Measurements from ENCODE around the gene NUP88.

The NUP88 gene

GRCh38 chr17:5418858-5419355, 555 bp downstream of the NUP88 start:
- peak; percentile 86 for DNase-seq

GRCh38 chr17:5416901-5417300, 2.6 kb downstream of the NUP88 start:
- no peak for DNase-seq

DNA sequence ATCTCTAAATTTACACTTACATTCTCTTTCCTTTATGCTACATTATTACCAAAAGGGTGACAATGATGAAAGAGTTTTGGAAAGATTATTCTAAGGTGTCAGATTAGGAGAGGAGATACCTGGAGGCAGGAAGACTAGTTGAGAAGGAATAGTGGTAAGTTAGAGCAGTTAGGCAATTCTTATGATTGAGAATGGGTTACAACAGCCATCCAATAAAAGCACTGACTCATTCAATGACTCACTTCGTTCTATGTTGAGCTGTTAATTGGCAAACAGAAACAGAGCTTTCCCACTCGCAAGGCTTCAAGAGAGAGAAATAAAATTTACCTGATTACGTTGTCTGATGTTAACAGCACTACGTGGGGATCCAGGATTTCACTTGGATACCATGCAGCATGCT, 5.8 kb downstream of the NUP88 start:
- DNase-seq: no peak

- DNase-seq: no peak
Measured at GRCh38 chr17:5410594-5411272, 8.7 kb downstream of the NUP88 start.

DNA sequence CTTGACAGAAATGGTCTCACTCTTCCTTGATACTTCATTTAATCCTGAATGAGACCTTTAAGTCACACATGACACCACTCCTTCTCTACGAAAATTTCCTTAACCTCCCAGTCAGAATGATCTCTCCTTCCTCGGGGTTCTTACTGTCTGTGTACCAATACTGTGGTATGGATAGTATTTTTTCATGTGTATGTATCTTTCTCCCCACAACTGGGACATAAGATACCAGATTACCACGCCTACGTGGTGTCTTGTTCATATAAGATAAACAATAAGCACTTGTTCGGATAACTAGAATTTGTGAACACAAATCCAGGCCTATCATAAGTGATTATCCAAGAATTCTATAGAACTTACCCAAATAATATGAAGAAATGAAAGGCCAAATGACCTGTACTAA, 11.3 kb downstream of the NUP88 start:
- no peak for DNase-seq

DNA sequence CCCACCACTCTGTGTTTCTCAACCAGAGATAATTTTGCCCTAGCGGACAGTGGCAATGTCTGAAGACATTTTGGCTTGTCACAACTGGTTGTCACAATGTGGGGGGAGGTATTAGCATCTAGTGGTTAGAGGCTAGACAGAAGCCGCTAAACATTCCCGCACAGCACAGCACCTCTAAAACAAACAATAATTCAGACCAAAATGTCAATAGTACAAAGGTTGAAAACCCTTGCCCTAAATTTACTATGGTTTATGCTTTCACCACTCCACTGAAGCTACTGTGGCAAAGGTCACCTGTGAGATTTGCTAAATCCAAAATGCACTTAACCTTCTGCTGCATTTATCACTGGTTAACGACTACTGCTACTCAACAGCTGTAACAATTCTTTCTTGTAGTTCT, 14.1 kb downstream of the NUP88 start:
- DNase-seq: no peak

GRCh38 chr17:5399767-5400166, 19.7 kb downstream of the NUP88 start:
- DNase-seq: no peak

GRCh38 chr17:5396612-5397011, 22.9 kb downstream of the NUP88 start:
- no peak for DNase-seq

GRCh38 chr17:5391678-5392077, 27.8 kb downstream of the NUP88 start:
- DNase-seq: no peak

- no peak for DNase-seq
Measured at GRCh38 chr17:5381542-5381941, 37.9 kb downstream of the NUP88 start.

DNA sequence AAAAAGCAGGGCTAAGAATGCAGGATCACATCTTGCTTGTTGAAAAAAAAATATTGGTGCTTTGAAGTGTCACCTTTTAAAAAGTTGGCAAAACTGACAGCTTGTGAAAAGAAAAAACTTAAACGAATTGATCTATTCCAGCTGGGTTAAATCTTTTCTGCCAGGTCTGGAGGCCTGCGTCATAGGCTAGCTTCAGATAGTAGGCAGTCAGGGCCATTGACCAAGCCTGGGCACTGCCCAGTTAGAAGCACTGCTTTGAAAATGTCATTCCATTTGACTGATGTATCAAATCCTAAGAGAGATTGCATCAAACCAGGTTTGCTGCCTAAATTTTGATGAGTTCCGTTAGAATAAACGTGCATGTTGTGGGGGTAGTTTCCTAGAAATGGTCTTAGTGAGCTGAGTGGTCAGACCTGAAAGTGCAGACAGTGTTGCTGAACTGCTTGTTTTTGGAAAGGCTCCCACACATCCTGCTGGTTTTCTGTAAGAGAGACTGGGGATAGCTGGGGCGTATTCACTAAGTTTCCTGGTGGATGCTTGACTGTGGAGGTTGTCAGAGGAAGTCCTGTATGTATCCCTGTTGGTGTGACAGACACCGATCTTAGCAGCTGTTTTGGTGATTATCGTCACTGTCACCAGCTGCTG, 38.8 kb downstream of the NUP88 start:
- DNase-seq: no peak

- no peak for DNase-seq
Measured at GRCh38 chr17:5379351-5380107, 39.9 kb downstream of the NUP88 start.

DNA sequence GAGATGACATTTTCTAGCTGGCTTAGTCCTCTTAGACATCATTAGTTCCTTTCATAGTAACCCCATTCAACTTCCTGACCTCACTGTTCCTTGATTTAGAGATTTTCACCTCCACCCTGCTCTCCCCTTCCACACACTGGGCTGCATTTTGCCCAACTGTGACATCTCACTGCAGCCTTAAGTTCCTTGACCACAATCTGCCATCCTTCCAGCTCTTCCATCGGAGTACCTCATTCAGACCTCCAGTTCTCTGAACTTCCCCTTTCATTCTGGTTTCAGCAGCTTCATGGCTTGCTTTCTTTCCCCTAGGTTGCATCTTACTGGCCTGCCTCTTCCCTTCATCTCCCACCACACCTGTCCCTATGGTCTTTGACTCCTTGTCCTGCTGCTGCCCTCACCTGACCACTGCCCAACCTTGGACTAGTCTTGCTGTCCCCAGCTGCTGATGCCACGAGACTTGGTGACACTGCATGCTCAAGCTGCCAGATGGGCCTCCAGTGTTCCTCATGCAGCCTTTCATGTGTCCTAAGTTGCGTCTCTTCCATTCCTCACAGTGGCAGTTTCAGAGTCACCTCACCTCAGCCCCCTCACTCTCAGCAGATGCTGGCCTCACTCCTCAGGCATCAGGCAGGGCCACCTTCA, 40.8 kb downstream of the NUP88 start:
- DNase-seq: no peak

DNA sequence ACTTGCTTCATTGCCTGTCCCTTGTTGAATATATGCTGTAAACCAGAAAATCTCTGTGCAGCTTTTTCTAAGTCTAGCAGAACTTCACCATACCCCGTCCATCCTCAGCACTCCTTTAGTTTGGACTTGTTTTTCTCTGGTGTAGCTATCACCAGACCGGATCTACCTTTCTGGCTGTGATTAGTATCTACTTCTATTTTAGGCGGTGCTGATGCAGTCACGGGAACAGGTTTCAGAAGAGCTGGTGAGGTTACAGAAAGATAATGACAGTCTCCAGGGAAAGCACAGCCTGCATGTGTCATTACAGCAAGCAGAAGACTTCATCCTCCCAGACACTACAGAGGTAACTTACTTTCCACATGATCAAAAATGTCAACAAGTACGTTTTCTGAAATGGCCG, 46.4 kb downstream of the NUP88 start:
- DNase-seq: no peak

DNA sequence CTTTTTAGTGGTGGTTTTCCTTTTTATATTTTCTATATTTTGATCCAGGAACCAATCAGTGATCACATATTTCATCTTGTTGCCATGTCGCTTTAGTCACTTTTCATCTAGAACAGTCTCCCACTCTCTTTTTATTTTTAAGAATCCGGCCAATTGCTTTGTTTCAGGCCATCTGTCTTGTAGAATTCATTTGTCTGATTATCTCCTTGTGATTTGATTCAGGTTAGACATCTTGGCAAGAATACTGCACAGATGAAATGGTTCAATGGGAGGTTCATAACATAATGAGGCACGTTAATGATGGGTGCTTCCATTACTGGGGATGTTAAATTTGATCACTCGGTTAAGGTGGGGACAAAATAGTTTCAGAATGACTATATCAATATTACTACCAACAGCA, 49.1 kb downstream of the NUP88 start:
- no peak for DNase-seq

- DNase-seq: no peak
Measured at GRCh38 chr17:5365831-5366230, 53.6 kb downstream of the NUP88 start.

GRCh38 chr17:5364696-5365095, 54.8 kb downstream of the NUP88 start:
- DNase-seq: no peak

DNA sequence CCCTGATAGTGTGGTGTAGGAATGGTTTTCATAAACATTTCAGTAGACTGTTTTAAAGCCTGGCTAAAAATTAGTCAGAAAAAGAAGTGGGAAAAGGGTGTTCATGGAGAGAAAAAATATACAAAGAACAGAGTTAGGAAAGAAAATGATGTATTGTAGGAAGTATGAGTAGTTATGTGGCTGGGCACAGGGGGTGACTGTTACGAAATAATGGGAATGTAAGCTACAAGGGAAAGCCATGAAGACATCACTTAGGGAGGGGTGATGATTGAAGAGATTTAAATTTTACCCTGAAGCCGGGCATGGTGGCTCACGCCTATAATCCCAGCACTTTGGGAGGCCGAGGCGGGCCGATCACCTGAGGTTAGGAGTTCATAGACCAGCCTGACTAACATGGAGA, 55.3 kb downstream of the NUP88 start:
- DNase-seq: no peak

DNA sequence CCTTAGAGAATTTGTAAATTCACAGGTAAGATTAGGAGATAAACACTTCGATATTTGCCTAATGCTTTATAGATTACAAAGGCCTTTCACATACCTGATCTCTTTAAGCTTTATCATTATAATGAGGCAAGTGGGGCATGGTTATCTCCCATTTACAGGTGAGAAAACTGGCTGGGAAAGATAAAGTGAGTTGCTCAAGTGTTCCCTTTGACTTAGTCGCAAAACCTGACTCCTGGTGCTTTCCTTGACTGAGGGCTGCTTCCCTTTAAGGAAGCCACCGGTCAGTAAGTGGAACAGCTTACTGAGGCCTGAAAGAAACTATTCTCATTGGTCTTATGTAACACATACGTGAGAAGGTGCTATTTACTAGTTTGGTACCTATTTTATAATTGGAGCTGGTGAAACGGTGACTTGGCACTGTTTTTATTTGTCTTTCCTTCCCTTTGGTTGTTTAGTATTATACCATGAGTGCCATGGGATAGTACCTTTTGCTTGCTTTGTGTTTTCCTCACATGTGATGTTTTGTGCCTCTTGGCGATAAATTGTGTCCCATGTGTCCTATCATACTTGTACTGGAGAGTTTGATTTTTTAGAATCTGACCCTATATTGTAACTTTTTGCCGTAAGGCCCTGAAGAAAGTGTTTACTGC, 57.2 kb downstream of the NUP88 start:
- no peak for DNase-seq

GRCh38 chr17:5361426-5361825, 58.0 kb downstream of the NUP88 start:
- no peak for DNase-seq

GRCh38 chr17:5355421-5356129, 63.9 kb downstream of the NUP88 start:
- no peak for DNase-seq

GRCh38 chr17:5354886-5355415, 64.5 kb downstream of the NUP88 start:
- no peak for DNase-seq
